Skeletal muscle tissue (tissue), 4 donors: ENCODE results near the gene PDP2. TPM values are rescaled to one million over a fixed set of nuclear protein-coding genes. Genes with fewer than 3 reads are reported as not detected.

Experiments
- H3K27ac ChIP-seq: one replicate; pipeline ENCODE4 v1.7.0; 2013; ENCODE audit warnings: mild to moderate bottlenecking, low read depth, low read length, inconsistent platforms
- H3K27me3 ChIP-seq, 3 donors: one replicate each; pipeline ENCODE4 v1.7.0; 2013; ENCODE audit warnings: low read length in 3 of 3; ENCODE audit not compliant: control insufficient read depth in 3 of 3, insufficient read depth in 3 of 3
- H3K36me3 ChIP-seq, 3 donors: one replicate each; pipeline ENCODE4 v1.7.0; 2013; ENCODE audit warnings: low read length in 3 of 3; ENCODE audit not compliant: control insufficient read depth in 3 of 3, insufficient read depth in 3 of 3
- H3K4me1 ChIP-seq, 3 donors: one replicate each; pipeline ENCODE4 v1.7.0; 2013; ENCODE audit warnings: low read length in 3 of 3, mild to moderate bottlenecking in 3 of 3; ENCODE audit not compliant: control insufficient read depth in 3 of 3, insufficient read depth in 3 of 3
- H3K4me3 ChIP-seq, 3 donors: one replicate each; pipeline ENCODE4 v1.7.0; 2013; ENCODE audit warnings: low read length in 3 of 3
- H3K9ac ChIP-seq, 3 donors: one replicate each; pipeline ENCODE4 v1.7.0; 2013; ENCODE audit warnings: low read length in 3 of 3, mild to moderate bottlenecking in 3 of 3, moderate library complexity in 2 of 3, low read depth in 1 of 3
- H3K9me3 ChIP-seq, 3 donors: one replicate each; pipeline ENCODE4 v1.7.0; 2013; ENCODE audit warnings: low read length in 3 of 3; ENCODE audit not compliant: control insufficient read depth in 3 of 3
- total RNA-seq: library from RNA; depleted of rRNA; stranded (reverse); fragments of >200 nt; gene quantifications from one replicate; pipeline ENCODE4 v1.2.3, GENCODE V29; 2014
- donor health status: Osteomylitis.

PDP2 gene
- total RNA-seq, 1 donor from 2014 or later: 2.6 TPM

- no peak overlapping the region for H3K4me3 ChIP-seq
- H3K4me1 ChIP-seq: peaks cover 43 to 49% (median 46%) of the 10 kb centered on the region in 3 donors
- H3K36me3 ChIP-seq: no peaks in the 10 kb centered on the region
- H3K27me3 ChIP-seq: no peaks in the 10 kb centered on the region
- no peak overlapping the region for H3K9ac ChIP-seq
- H3K9me3 ChIP-seq: no peaks in the 10 kb centered on the region
- no peak overlapping the region for H3K27ac ChIP-seq
These were observed 26.9 kb downstream of the PDP2 start for GRCh38 chr16:66906916-66907836.

GRCh38 chr16:66908116-66908515 lies 27.8 kb downstream of the PDP2 start:
- Histone ChIP-seq H3K27ac (no peak overlapping the region), H3K4me1 (peaks cover 34 to 42% (median 36%) of the 10 kb centered on the region in 3 donors), H3K27me3 (no peaks in the 10 kb centered on the region), H3K9ac (no peak overlapping the region), H3K9me3 (no peaks in the 10 kb centered on the region), H3K36me3 (no peaks in the 10 kb centered on the region), H3K4me3 (no peak overlapping the region)

- peaks cover 31 to 42% (median 33%) of the 10 kb centered on the region in 3 donors for H3K4me1 ChIP-seq
- H3K9ac ChIP-seq: no peak overlapping the region
- H3K27me3 ChIP-seq: no peaks in the 10 kb centered on the region
- H3K27ac ChIP-seq: no peak overlapping the region
- no peak overlapping the region for H3K4me3 ChIP-seq
- no peaks in the 10 kb centered on the region for H3K9me3 ChIP-seq
- no peaks in the 10 kb centered on the region for H3K36me3 ChIP-seq
These were observed 28.6 kb downstream of the PDP2 start for GRCh38 chr16:66908762-66909559.

GRCh38 chr16:66910175-66910940 lies 30.0 kb downstream of the PDP2 start:
- H3K9ac ChIP-seq: no peak overlapping the region
- no peaks in the 10 kb centered on the region for H3K9me3 ChIP-seq
- H3K4me1 ChIP-seq: peaks cover 20 to 35% (median 21%) of the 10 kb centered on the region in 3 donors
- H3K4me3 ChIP-seq: no peak overlapping the region
- no peaks in the 10 kb centered on the region for H3K27me3 ChIP-seq
- no peaks in the 10 kb centered on the region for H3K36me3 ChIP-seq
- H3K27ac ChIP-seq: no peak overlapping the region

- Histone ChIP-seq H3K36me3 (no peaks in the 10 kb centered on the region), H3K27ac (no peak overlapping the region), H3K4me3 (no peak overlapping the region), H3K27me3 (peaks cover 0 to under 1% (median 0%) of the 10 kb centered on the region in 3 donors), H3K4me1 (peaks cover 15 to 28% (median 15%) of the 10 kb centered on the region in 3 donors), H3K9ac (no peak overlapping the region), H3K9me3 (no peaks in the 10 kb centered on the region)
These were observed 30.8 kb downstream of the PDP2 start for GRCh38 chr16:66911112-66911511.

DNA sequence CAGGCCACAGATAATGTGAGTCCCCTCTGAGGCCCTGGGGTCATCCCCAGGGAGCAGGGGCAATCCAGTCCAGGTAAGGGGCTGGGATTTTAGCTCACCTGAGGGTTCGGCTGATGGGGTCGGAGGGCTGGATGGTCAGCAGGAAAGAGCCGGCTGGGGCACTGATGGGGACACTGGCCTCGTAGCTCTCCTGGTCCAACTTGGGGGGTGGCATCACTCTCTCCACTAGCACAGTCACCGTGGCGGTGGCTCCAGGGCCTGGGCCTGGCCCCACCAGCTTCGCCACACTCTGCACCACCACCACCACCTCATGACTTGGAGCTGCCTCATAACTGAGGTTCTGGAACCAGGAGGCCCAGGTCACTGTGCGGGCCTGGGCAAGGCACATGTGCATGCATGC lies 31.5 kb downstream of the PDP2 start:
- Histone ChIP-seq H3K9me3 (no peaks in the 10 kb centered on the region), H3K4me1 (peaks cover 14 to 21% (median 15%) of the 10 kb centered on the region in 3 donors), H3K27ac (no peak overlapping the region), H3K36me3 (no peaks in the 10 kb centered on the region), H3K9ac (no peak overlapping the region), H3K4me3 (no peak overlapping the region), H3K27me3 (peaks cover 0 to 3% (median 0%) of the 10 kb centered on the region in 3 donors)

GRCh38 chr16:66913081-66913480 lies 32.8 kb downstream of the PDP2 start:
- Histone ChIP-seq H3K9ac (no peak overlapping the region), H3K27ac (no peak overlapping the region), H3K9me3 (no peaks in the 10 kb centered on the region), H3K36me3 (no peaks in the 10 kb centered on the region), H3K4me3 (no peak overlapping the region), H3K4me1 (peaks cover 7 to 16% (median 9%) of the 10 kb centered on the region in 3 donors), H3K27me3 (peaks cover 0 to 3% (median 0%) of the 10 kb centered on the region in 3 donors)

- Histone ChIP-seq H3K36me3 (no peaks in the 10 kb centered on the region), H3K27ac (no peak overlapping the region), H3K4me3 (no peak overlapping the region), H3K9me3 (no peaks in the 10 kb centered on the region), H3K4me1 (peaks cover 9 to 16% (median 9%) of the 10 kb centered on the region in 3 donors), H3K27me3 (peaks cover 0 to 3% (median 0%) of the 10 kb centered on the region in 3 donors), H3K9ac (no peak overlapping the region)
These were observed 33.4 kb downstream of the PDP2 start for GRCh38 chr16:66913711-66914110.

DNA sequence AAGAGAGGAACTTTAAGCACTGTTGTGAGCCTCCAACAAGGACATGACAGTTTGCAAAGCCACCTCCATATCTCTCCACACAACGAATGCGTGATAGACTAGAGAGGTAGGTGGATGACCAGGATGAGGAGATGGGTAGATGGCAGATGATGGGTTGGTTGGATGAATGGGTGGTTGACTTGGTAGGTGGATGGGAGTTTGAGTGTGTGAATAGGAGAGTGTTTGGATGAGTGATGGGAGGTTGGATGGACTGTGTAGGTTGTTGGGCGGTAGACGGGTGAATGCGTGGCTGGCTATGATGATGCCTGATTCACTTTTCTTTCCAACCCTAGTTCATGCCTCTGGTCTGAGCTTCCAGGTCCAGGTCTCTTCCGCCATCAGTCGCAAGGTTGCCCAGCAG lies 34.2 kb downstream of the PDP2 start:
- H3K36me3 ChIP-seq: no peaks in the 10 kb centered on the region
- H3K9ac ChIP-seq: no peak overlapping the region
- no peak overlapping the region for H3K4me3 ChIP-seq
- peaks cover 15 to 23% (median 17%) of the 10 kb centered on the region in 3 donors for H3K4me1 ChIP-seq
- H3K9me3 ChIP-seq: no peaks in the 10 kb centered on the region
- no peak overlapping the region for H3K27ac ChIP-seq
- H3K27me3 ChIP-seq: peaks cover 0 to 3% (median 0%) of the 10 kb centered on the region in 3 donors
